ENCODE measurements around the gene ATP6V0C.
"Not testable (repeated sequence)": the region's sequence is repeated elsewhere in the genome, so short reads cannot be mapped to it uniquely, and the experiment has no call there.

The ATP6V0C gene

DNA sequence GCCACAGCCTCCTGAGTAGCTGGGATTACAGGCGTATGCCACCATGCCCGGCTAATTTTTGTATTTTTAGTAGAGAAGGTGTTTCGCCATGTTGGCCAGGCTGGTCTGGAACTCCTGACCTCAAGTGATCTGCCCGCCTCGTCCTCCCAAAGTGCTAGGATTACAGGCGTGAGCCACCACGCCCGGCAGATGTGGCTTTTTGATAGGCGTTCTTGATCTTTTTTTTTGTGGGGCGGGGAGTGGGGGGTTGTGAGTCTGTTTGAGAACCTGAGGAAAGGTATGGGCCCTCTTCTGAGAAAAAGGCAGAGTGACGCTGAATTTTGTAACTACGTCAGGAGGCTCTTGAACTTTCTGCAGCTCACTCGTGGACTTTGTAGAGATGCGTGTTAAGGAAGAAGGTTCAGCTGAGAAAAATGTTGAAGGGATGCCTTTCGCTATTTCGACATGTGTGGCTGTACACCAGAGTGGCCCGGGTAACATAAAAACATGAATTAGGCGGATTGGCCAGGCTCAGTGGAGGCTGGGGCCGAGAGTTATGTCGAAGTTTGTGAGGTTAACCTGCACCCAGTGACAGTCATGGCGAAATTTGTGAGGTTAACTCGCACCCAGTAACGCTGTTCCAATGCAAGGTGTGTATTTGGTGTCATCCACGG, 25.6 kb downstream of the ATP6V0C start:
- not testable (repeated sequence) for FAIRE-seq

DNA sequence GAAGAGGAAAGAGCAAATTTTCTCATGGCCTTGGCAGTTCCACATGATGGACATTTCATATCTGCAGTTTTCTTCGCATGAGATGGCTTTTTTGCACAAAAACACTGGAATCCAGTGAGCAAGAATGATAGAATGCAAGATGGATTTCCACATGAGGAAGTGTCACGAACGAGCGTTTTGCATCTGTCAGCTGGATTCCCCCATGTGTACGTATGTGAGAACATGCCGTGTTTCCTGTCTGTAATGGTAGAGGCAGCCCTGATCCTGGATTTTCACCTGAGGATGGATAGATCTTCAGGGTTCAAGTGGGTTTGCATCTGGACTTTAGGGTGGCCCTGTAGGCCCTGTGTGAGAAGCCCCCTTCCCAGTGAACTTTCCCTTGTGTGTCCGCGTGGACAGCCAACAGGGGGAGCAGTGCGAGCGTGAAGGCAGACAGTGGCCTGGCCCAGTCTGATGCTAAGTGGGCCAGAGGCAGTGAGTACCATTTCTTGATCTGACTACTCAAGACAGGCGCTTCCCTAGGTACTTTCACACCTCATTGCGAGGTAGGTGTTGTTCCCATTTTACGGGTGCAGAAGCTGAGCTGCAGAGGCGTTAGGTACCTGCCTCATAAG, 26.2 kb downstream of the ATP6V0C start:
- FAIRE-seq: peak; percentile 64

More for the DNA sequence above, 25.6 kb downstream of the ATP6V0C start:
- DNase-seq (ENCODE audit: insufficient read length, low spot score): not testable (repeated sequence)

DNA sequence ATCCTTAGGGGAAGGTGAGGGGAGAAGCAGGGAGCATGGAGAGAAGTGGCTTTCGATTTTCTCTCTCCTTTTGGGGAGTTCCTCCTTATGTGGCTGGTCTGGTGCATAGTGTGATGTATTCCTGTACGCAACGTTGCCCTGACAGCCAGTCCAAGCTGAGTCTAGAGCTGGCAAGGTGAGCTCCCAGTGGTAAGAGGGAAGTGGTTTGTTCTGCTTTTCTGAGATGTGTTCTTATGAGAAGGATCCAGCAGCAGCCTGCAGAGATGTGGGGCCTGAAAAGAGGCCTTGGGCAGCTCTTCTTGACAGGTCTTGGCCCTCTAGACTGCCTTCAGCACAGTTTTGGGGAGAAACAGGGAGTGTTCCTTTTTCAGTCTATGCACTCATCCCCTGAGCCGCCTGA, 27.2 kb downstream of the ATP6V0C start:
- not testable (repeated sequence) for DNase-seq (ENCODE audit: insufficient read length, low spot score); FAIRE-seq

More for the DNA sequence above, 26.2 kb downstream of the ATP6V0C start:
- DNase-seq (ENCODE audit: insufficient read length, low spot score): not testable (repeated sequence)

DNA sequence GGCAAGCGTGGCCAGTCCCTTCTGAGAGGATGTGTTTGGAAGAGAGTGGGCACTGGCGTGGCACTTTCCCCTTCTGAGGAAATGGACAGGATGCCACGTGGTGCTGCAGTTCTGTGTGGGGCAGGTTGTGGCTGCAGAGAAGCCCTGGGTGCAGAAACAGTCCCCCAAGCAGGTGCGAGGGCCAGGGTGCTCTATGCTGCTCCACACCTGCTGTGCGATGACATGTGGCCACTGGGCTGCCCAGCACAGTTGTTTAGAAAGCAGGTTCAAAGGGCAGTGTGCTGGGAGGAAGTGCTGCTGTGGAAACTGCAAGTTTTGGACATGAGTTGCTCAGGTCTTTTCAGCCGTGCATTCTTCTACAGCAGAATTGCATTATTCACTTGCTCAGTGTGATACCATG, 27.7 kb downstream of the ATP6V0C start:
- DNase-seq (ENCODE audit: insufficient read length, low spot score); FAIRE-seq: not testable (repeated sequence)

DNA sequence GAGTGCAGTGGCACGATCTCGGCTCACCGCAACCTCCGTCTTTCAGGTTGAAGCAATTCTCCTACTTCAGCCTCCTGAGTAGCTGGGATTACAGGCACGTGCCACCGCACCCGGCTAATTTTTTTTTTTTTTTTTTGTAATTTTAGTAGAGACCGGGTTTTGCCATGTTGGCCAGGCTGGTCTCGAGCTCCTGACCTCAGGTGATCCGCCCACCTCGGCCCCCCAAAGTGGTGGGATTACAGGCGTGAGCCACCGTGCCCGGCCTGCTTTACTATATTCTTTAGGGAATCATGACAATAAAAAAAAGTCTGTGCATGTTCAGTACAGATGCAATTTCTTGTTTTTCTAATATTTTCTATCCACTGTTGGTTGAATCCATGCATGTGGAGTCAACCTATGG, 30.0 kb downstream of the ATP6V0C start:
- FAIRE-seq; DNase-seq (ENCODE audit: insufficient read length, low spot score): not testable (repeated sequence)

DNA sequence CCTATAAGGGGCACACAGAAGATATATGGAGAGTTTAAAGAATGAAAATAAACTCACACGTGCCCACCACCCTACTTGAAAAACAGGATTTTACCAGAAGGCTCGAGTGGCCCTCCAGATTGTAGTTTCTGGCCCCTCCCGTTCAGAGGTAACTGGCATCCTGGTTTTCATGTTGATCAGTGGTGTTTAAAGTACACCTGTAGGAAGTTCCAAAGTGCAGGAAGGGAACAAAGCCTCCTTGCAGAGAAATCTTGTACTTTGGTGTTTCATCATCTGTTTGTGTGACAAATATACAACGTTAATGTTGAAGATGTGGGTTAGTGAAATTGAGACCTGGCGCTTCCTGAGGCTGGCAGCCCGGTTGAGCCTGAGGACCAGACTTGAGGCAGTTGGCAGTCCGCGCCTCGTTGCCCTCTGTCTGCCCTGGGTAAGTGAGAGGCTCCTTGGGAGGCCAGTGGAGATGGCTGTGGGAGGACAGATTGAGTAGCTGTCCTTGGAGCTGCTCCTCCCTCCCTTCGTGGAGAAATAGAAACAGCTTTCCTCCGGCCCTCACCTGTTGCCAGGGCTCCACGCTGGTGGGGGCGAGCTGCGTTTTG, 36.6 kb downstream of the ATP6V0C start:
- DNase-seq (ENCODE audit: insufficient read length, low spot score); FAIRE-seq: not testable (repeated sequence)

DNA sequence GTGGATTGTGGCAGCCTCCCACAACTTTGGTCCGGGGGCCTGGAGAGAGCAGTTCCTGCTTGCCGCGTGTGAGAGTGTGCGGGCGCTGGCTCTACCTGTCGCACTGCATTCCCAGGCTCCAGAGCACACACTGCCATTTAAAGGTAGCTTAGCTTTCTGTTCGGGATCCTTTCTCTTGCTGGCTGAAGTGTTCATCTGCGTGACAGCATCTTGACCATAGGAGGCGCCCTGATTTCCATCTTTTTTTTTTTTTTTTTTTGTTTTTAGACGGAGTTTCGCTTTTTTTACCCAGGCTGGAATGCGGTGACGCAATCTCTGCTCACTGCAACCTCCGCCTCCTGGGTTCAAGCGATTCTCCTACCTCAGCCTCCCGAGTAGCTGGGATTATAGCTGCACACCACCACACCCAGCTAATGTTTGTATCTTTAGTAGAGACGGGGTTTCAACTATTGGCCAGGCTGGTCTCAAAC, 37.7 kb downstream of the ATP6V0C start:
- FAIRE-seq; DNase-seq (ENCODE audit: insufficient read length, low spot score): not testable (repeated sequence)

DNA sequence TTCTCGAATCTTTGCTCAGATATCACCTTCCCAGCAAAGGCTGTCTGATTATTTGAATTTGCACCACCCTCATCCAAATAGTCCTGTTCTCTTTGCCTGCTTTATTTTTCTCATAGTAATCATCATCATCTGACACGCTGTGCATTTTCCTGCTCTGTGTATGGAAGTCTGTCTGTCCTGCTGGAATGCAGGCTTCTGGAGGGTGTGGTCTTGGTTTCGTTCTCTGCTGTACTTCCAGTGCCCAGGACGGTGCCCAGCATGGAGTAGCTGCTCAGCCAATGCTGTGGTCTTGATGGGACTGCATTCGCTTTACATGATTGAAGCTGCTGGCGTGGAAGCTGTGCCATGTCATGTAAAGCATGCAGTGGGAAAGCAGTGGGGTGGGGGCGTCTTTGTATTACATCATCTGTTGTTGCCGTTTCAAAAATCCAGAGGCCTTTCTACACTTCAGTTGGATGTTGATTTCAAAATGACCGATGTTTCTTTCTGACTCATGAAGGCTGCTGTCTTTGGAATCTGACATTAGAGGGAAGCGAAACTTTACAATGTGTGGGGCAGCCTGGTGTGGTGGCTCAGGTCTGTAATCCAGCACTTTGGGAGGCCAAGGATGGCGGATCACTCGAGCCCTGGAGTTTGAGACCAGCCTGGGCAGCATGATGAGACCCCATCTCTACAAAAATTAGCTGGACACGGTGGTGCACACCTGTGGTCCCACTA, 41.1 kb downstream of the ATP6V0C start:
- not testable (repeated sequence) for FAIRE-seq

DNA sequence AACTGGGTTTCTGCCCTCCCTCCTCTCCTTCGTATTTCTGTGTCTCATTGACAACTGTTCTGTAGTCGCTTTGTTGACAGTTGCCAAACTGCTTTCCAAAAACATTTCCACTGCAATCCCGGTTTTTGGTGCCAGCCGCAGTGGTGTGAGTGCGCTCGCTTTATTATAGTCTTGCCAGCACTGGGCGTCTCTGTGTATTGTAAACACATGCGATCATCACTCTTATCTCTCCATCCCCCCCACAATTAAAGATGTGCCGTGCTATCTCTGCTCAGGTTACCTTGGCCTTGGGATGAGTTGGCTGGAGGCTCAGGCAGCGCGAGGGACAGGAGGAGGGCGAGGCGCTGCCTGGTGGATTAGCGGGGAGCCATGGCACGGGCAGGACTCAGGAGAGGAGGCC, 43.4 kb downstream of the ATP6V0C start:
- not testable (repeated sequence) for FAIRE-seq; DNase-seq (ENCODE audit: insufficient read length, low spot score)

More for the DNA sequence above, 41.1 kb downstream of the ATP6V0C start:
- not testable (repeated sequence) for DNase-seq (ENCODE audit: insufficient read length, low spot score)

DNA sequence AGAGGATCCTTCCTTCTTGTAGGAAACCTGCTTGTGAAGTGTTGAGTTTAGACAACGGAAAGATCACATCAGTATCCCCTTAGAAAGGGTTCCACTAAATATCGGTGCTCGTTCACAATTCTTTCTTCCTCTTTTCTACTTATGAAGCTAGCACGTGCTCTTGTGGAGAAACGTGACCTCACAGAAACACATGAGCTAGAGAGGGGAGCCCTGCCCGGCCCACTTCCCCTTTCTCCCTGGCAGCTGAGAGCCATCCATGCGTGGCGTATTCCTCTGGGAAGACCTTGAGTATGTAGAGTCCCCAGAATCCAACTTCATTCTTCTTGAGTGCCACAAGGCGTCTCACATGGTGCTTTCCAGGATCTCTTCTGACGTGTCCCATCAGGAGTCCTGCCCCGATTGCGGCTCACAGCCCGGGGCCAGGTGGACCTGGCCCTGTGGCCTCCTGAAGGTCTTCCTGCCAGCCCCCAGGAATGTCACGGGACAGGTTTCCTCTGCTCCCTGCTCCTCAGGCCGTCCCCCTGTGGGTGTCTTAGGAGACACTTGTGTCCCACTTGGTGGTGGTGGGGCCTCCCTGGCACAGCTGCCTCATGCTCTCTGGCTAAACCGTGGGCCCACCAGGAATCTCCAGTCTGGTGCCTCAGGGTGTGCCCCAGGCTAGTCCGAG, 46.5 kb downstream of the ATP6V0C start:
- DNase-seq (ENCODE audit: insufficient read length, low spot score): not testable (repeated sequence)
- FAIRE-seq: peak; percentile 86

DNA sequence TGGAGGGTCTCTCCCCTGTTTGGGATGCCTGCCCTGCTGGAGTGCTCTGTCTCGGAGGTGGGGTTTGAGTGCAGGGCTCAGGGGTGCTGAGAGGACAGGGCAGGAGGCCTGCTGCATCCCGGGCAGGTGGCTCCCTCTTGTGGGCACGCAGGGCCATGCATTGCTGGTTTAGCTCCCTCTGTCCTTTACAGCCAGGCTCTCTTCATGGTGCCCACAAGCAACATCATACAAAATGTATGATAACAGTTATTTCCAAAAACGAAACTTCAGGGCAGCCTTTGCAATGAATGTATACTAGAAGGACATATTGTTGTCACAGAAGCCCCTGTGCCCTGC, 47.0 kb downstream of the ATP6V0C start:
- DNase-seq (ENCODE audit: insufficient read length, low spot score): not testable (repeated sequence)
- FAIRE-seq: peak; percentile 86

DNA sequence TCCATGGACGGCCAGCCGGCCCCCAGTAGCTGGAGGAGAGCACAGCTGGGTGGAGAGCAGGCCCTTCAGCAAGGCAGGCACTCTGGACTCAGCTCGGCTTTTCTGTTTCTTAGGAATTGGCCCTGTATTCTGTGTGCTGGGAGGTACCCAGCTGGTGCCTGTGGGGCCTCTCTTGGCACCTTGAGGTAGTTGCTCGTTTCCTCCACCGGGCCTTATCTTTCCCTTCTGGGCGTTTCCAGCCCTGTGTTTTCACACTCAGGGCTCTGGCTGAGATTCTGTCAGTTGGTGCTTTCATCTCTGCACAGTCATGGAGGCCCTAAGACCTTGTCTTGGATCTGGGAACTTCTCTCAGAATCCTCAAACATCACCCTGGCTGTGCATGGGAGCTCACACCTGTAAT, 53.8 kb downstream of the ATP6V0C start:
- FAIRE-seq; DNase-seq (ENCODE audit: insufficient read length, low spot score): not testable (repeated sequence)

DNA sequence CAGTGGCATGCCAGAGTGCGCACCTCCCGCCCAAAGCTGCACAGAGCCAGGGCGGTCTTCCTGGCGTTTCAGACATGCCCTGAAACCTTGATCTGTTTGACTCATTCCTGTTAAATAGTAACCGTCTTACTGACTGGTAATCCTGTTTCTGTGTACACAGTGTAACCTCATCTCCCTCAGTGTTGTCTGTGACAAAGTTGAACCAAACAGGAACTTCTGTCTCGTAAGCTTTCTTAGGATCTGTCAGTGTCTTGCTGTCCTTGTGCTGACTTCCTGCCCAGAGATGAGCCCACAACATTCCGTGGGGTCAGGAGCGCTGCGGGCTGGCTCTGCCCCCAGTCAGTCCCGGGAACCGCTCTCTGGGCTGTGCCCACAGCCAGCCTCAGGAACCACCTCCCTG, 54.8 kb downstream of the ATP6V0C start:
- DNase-seq (ENCODE audit: insufficient read length, low spot score): not testable (repeated sequence)
- peak; percentile 89 for FAIRE-seq

All from GM19239 (cell line).